Endodermal cell (in vitro differentiated cells): Measurements from ENCODE around the gene TMEM114. TPM values are rescaled to one million over a fixed set of nuclear protein-coding genes. Genes with fewer than 3 reads are reported as not detected.
"Not testable (repeated sequence)": the region's sequence is repeated elsewhere in the genome, so short reads cannot be mapped to it uniquely, and the experiment has no call there.

ENCODE experiments used
- DNase-seq: peaks from one replicate; pipeline ENCODE4 v3.0.0-alpha.2; 2017
- H3K27ac ChIP-seq: 2 replicates; pipeline ENCODE4 v1.5.1; 2013; ENCODE audit warnings: mild to moderate bottlenecking, low read depth, low read length, moderate library complexity
- H3K27me3 ChIP-seq: 2 replicates; pipeline ENCODE4 v1.6.1; 2013; ENCODE audit warnings: mild to moderate bottlenecking, low read length, moderate library complexity; ENCODE audit not compliant: insufficient read depth, control insufficient read depth, poor library complexity, severe bottlenecking
- H3K36me3 ChIP-seq: 2 replicates; pipeline ENCODE4 v1.7.0; 2013; ENCODE audit warnings: mild to moderate bottlenecking, low read length, moderate library complexity; ENCODE audit not compliant: control insufficient read depth, insufficient read depth
- H3K4me1 ChIP-seq: one replicate; pipeline ENCODE4 v1.7.0; 2013; ENCODE audit warnings: low read length; ENCODE audit not compliant: control insufficient read depth, insufficient read depth
- H3K4me3 ChIP-seq: 2 replicates; pipeline ENCODE4 v1.5.1; 2013; ENCODE audit warnings: mild to moderate bottlenecking, low read length, moderate library complexity
- H3K9ac ChIP-seq: 2 replicates; pipeline ENCODE4 v1.6.1; 2013; ENCODE audit warnings: mild to moderate bottlenecking, low read length, moderate library complexity; ENCODE audit not compliant: poor library complexity, severe bottlenecking; ENCODE audit errors: extremely low read depth
- H3K9me3 ChIP-seq: 2 replicates; pipeline ENCODE4 v1.6.1; 2013; ENCODE audit warnings: mild to moderate bottlenecking, low read length, moderate library complexity; ENCODE audit not compliant: control insufficient read depth
- H3K27ac Mint-ChIP-seq: 2 replicates; pipeline ENCODE4 v1.8.0; 2020; ENCODE audit warnings: mixed read lengths
- H3K27me3 Mint-ChIP-seq: 2 replicates; pipeline ENCODE4 v1.8.0; 2021; ENCODE audit warnings: mild to moderate bottlenecking, mixed read lengths; ENCODE audit not compliant: insufficient read depth
- H3K36me3 Mint-ChIP-seq: 2 replicates; pipeline ENCODE4 v1.8.0; 2020; ENCODE audit warnings: low read depth, mixed read lengths
- H3K4me1 Mint-ChIP-seq: 2 replicates; pipeline ENCODE4 v1.8.0; 2020; ENCODE audit warnings: mixed read lengths
- H3K4me3 Mint-ChIP-seq: 2 replicates; pipeline ENCODE4 v1.8.0; 2020; ENCODE audit warnings: mild to moderate bottlenecking, moderate library complexity, mixed read lengths
- H3K9me3 Mint-ChIP-seq: 2 replicates; pipeline ENCODE4 v1.8.0; 2020; ENCODE audit warnings: mild to moderate bottlenecking, mixed read lengths
- WGBS, 2 experiments: methylation state at CpG; one replicate each; pipeline versions ENCODE4 v1.1.5 to v1.1.7; 2013; ENCODE audit warnings: missing lambda C conversion rate in 2 of 2, mixed read lengths in 1 of 2; ENCODE audit not compliant: insufficient coverage in 1 of 2, insufficient read length in 1 of 2; 5-methylcytosine and 5-hydroxymethylcytosine counted together
- total RNA-seq, 2 donors: library from RNA; stranded (reverse); fragmentation: NEBNext Ultra II Directional in 1 of 2; extraction: Animal tissue kit (Norgen Biotek cat#: 25700) in 1 of 2; gene quantifications; 2 replicates in 1 of 2; 3 replicates in 1 of 2; pipeline ENCODE4 v1.2.1, GENCODE V29; 2021
- TF ChIP-seq, protein P1 (sequence below): fragments of 200-600 bp; sonication (generic); conservative IDR thresholded peaks from 2 replicates; pipeline ENCODE4 v1.5.0; 2021; ENCODE audit warnings: antibody characterized with exemption, mild to moderate bottlenecking

Gene TMEM114
- total RNA-seq, 2 donors from 2014 or later: 0.40 TPM; not detected in 1

DNA sequence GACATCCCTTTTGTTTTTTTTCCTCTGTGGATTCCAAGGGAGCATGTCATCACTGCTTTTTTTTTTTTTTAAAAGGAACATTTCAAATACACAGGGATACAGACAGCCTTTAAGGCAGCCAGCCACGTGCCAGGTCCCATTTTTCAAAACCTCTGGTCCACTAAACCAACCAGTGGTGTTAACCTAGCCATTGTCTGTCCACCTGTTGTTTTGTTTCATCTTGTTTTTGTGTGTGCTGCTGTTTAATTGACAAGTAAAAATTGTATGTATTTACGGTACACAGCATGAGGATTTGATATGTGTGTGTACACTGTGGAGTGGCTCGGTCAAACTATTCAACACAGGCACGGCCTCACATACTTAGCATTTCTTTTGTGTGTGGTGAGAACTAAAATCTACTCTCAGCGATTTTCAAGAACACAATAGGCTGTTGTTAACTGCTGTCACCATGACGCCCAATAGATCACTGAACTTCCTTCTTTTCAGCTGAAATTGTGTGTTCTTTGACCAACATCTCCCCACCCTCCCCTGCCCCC, 19.2 kb downstream of the TMEM114 start:
- peaks cover 11% of the 10 kb centered on the region for H3K4me1 ChIP-seq
- peak; percentile 51 for DNase-seq
- no peaks in the 10 kb centered on the region for H3K9me3 ChIP-seq
- H3K27ac ChIP-seq: peak overlapping the region; percentile 96
- H3K27me3 Mint-ChIP-seq: peaks cover 3% of the 10 kb centered on the region
- peak overlapping the region; percentile 29 for H3K27ac Mint-ChIP-seq
- H3K27me3 ChIP-seq: no peaks in the 10 kb centered on the region
- H3K4me3 Mint-ChIP-seq: no peak overlapping the region
- H3K36me3 ChIP-seq: no peaks in the 10 kb centered on the region
- H3K36me3 Mint-ChIP-seq: no peaks in the 10 kb centered on the region
- peaks cover 13% of the 10 kb centered on the region for H3K4me1 Mint-ChIP-seq
- H3K9ac ChIP-seq: peak overlapping the region; percentile 22
- no peak overlapping the region for H3K4me3 ChIP-seq
- 36% methylated on average over 6 of the region's 6 CpGs; no CpG with 5 or more reads in 1 of the 2 experiments for WGBS, 2 experiments
- H3K9me3 Mint-ChIP-seq: no peaks in the 10 kb centered on the region
- TF ChIP-seq, protein P1, sequence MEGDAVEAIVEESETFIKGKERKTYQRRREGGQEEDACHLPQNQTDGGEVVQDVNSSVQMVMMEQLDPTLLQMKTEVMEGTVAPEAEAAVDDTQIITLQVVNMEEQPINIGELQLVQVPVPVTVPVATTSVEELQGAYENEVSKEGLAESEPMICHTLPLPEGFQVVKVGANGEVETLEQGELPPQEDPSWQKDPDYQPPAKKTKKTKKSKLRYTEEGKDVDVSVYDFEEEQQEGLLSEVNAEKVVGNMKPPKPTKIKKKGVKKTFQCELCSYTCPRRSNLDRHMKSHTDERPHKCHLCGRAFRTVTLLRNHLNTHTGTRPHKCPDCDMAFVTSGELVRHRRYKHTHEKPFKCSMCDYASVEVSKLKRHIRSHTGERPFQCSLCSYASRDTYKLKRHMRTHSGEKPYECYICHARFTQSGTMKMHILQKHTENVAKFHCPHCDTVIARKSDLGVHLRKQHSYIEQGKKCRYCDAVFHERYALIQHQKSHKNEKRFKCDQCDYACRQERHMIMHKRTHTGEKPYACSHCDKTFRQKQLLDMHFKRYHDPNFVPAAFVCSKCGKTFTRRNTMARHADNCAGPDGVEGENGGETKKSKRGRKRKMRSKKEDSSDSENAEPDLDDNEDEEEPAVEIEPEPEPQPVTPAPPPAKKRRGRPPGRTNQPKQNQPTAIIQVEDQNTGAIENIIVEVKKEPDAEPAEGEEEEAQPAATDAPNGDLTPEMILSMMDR: no peak

DNA sequence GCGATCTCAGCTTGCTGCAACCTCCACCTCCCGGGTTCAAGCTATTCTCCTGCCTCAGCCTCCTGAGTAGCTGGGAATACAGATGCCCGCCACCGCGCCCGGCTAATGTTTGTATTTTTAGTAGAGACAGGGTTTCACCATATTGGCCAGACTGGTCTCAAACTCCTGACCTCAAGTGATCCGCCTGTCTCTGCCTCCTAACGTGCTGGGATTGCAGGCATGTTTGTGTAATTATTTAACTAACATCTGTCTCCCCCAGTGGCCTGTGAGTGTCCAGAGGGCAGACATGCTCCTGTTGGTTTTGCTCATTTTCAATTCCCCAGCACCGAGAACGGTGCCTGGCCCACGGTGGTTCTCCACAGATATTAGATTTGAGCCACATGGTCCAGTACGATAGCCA, 19.9 kb downstream of the TMEM114 start:
- not testable (repeated sequence) for H3K4me3 Mint-ChIP-seq, H3K27me3 ChIP-seq, H3K9me3 Mint-ChIP-seq, DNase-seq, H3K9ac ChIP-seq, H3K27me3 Mint-ChIP-seq, H3K36me3 ChIP-seq, H3K4me3 ChIP-seq, H3K9me3 ChIP-seq, H3K27ac Mint-ChIP-seq, H3K36me3 Mint-ChIP-seq
- Histone ChIP-seq H3K4me1 (peaks cover 11% of the 10 kb centered on the region), H3K27ac (peak overlapping the region; percentile 96)
- WGBS, 2 experiments: 66 to 83% methylated on average over 3 to 12 of the region's 12 CpGs
- H3K4me1 Mint-ChIP-seq: peaks cover 13% of the 10 kb centered on the region

DNA sequence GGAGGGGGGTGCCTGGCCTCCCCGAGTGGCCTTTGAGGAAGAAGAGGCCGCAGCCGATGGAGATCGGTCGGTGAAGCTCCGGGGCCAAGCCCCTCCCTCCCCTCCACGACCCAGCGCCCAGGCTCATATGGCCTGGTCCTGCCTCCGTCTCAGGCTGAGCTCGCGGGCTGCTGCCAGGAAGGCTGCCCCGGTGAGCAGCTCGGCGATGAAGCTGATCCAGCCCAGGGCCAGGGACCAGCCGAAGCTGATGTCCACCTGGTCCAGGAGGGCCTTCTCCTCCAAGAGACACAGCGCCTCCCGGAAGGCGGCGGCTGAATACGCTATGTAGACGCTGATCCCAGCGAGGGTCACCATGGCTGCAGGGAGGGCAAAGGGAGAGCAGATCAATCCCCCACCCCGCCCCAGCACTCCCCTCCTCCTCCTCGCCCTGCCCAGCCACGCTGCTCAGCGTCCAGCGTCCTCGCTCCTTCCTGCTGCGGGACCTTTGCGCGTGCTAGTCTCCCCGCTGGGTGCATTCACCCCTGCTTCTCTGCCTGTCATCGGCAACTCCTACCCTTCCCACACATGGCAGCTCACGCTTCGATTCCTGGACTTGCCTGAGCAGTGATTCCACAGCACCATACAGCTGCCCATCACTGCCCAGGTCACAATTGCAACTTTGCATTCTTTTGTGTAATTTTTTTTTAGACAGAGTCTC, 20.5 kb downstream of the TMEM114 start:
- no peak overlapping the region for H3K9ac ChIP-seq
- peaks cover 11% of the 10 kb centered on the region for H3K4me1 ChIP-seq
- H3K4me1 Mint-ChIP-seq: peaks cover 13% of the 10 kb centered on the region
- peak; percentile 72 for DNase-seq
- TF ChIP-seq, protein P1: no peak
- no peaks in the 10 kb centered on the region for H3K27me3 ChIP-seq
- H3K36me3 Mint-ChIP-seq: no peaks in the 10 kb centered on the region
- no peak overlapping the region for H3K4me3 ChIP-seq
- WGBS, 2 experiments: 83 to 93% methylated on average over 22 to 35 of the region's 35 CpGs
- H3K27me3 Mint-ChIP-seq: no peaks in the 10 kb centered on the region
- no peak overlapping the region for H3K27ac Mint-ChIP-seq
- peak overlapping the region; percentile 45 for H3K27ac ChIP-seq
- no peaks in the 10 kb centered on the region for H3K36me3 ChIP-seq
- H3K9me3 ChIP-seq: no peaks in the 10 kb centered on the region
- no peaks in the 10 kb centered on the region for H3K9me3 Mint-ChIP-seq
- no peak overlapping the region for H3K4me3 Mint-ChIP-seq
